PC-9 (cell line): ENCODE measurements around the gene SRSF4. TPM values are rescaled to one million over a fixed set of nuclear protein-coding genes. Genes with fewer than 3 reads are reported as not detected.

Experiments
- BruUV-seq: library from RNA; stranded (reverse); fragments of 400-500 nt; replicated peaks from 2 replicates; lab custom pipeline; 2021; lab: Mats Ljungman, UMichigan
- CTCF ChIA-PET: fragments of 300-600 bp; sonication (Branson Sonifier 250); formaldehyde crosslinking; loops from one replicate; lab custom pipeline; 2022; ENCODE audit warnings: antibody characterized with exemption; lab: Charles Lee
- POLR2A ChIA-PET: fragments of 300-600 bp; sonication (Branson Sonifier 250); formaldehyde crosslinking; loops from one replicate; lab custom pipeline; 2022; ENCODE audit warnings: antibody characterized with exemption; ENCODE audit not compliant: unreplicated experiment; lab: Charles Lee
- DNase-seq, 2 experiments: peaks; one replicate each; pipeline versions ENCODE4 v3.0.0 to v3.0.0-alpha.2; 2015 to 2022; ENCODE audit warnings: mixed read lengths in 1 of 2
- H2AFZ ChIP-seq: fragments of 200-600 bp; sonication (generic); 2 replicates; pipeline ENCODE4 v1.8.1; 2017; ENCODE audit warnings: antibody characterized with exemption
- H3F3A ChIP-seq: fragments of 200-600 bp; sonication (generic); 2 replicates; pipeline ENCODE4 v1.8.1; 2017; ENCODE audit warnings: antibody characterized with exemption, mild to moderate bottlenecking, low read depth; ENCODE audit not compliant: insufficient read depth
- H3K27ac ChIP-seq: fragments of 200-600 bp; sonication (generic); 2 replicates; pipeline ENCODE4 v1.6.1; 2016; ENCODE audit warnings: mixed run types
- H3K27me3 ChIP-seq: fragments of 200-600 bp; sonication (generic); 2 replicates; pipeline ENCODE4 v1.6.1; 2016; ENCODE audit warnings: low read depth, mixed run types; ENCODE audit not compliant: insufficient read depth
- H3K36me3 ChIP-seq: fragments of 200-600 bp; sonication (generic); 2 replicates; pipeline ENCODE4 v1.6.1; 2016; ENCODE audit warnings: low read depth, mixed run types
- H3K4me1 ChIP-seq: fragments of 200-600 bp; sonication (generic); replicated peaks from 2 replicates; pipeline ENCODE4 v1.6.1; 2016; ENCODE audit warnings: mixed run types; ENCODE audit not compliant: insufficient read depth
- H3K4me2 ChIP-seq: fragments of 200-600 bp; sonication (generic); 2 replicates; pipeline ENCODE4 v1.6.1; 2017; ENCODE audit warnings: mixed run types
- H3K4me3 ChIP-seq: fragments of 200-600 bp; sonication (generic); 2 replicates; pipeline ENCODE4 v1.6.1; 2016; ENCODE audit warnings: mixed run types
- H3K79me2 ChIP-seq: fragments of 200-600 bp; sonication (generic); 2 replicates; pipeline ENCODE4 v1.6.1; 2017; ENCODE audit warnings: low read depth, mixed run types
- H3K9me2 ChIP-seq: fragments of 200-600 bp; sonication (generic); 2 replicates; pipeline ENCODE4 v1.8.1; 2017; ENCODE audit warnings: mild to moderate bottlenecking; ENCODE audit not compliant: insufficient read depth
- H3K9me3 ChIP-seq: fragments of 200-600 bp; sonication (generic); 2 replicates; pipeline ENCODE4 v1.8.1; 2016; ENCODE audit warnings: low read depth; ENCODE audit not compliant: insufficient read depth
- H4K20me1 ChIP-seq: fragments of 200-600 bp; sonication (generic); 2 replicates; pipeline ENCODE4 v1.8.1; 2017; ENCODE audit not compliant: insufficient read depth
- EZH2 ChIP-seq: fragments of 200-600 bp; sonication (generic); IDR thresholded peaks from 2 replicates; pipeline ENCODE4 v1.8.0; 2017; ENCODE audit warnings: antibody characterized with exemption, low read depth
- intact Hi-C: fragments of 100-400 bp; cut with micrococcal nuclease; formaldehyde crosslinking; loops from one replicate; pipeline ENCODE4 v1.10.0; 2022; ENCODE audit not compliant: unreplicated experiment
- total RNA-seq: library from RNA; stranded (reverse); gene quantifications from 2 replicates; pipeline ENCODE4 v1.2.3, GENCODE V29; 2021
- TF ChIP-seq, protein P1 (sequence below): fragments of 200-600 bp; sonication (generic); conservative IDR thresholded peaks from 2 replicates; pipeline ENCODE4 v1.6.1; 2017; ENCODE audit warnings: mixed run types, antibody characterized with exemption, mild to moderate bottlenecking, moderate library complexity

Gene SRSF4
- total RNA-seq, 1 experiment from 2014 or later: 87.6 TPM

DNA sequence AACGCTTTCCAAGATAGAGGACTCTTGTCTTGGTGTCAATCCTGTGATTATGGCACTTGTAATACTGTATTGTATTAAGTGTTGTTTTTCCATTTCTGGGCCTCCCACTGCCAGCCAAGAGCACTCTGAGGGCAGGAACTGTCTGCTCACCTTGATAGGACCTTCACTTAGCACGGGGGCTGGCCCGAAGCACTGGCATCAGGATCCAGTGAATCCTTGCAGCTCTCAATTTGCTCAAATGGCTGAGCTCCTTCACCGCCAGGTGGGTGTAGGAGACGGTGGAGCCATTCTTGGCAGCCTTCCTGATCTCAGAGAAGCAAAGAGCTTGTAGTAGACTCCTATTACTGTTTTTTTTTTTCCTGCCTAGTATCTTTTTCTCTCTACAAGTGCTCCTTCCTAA, 31.4 kb upstream of the SRSF4 start:
- no peak overlapping the region for H3K27ac ChIP-seq
- no peaks in the 10 kb centered on the region for H3K9me3 ChIP-seq
- no TSS peak for BruUV-seq
- H3K4me1 ChIP-seq: no peaks in the 10 kb centered on the region
- no peaks in the 10 kb centered on the region for H3K9me2 ChIP-seq
- POLR2A ChIA-PET: no interaction called here
- no peak for TF ChIP-seq EZH2
- TF ChIP-seq, protein P1, sequence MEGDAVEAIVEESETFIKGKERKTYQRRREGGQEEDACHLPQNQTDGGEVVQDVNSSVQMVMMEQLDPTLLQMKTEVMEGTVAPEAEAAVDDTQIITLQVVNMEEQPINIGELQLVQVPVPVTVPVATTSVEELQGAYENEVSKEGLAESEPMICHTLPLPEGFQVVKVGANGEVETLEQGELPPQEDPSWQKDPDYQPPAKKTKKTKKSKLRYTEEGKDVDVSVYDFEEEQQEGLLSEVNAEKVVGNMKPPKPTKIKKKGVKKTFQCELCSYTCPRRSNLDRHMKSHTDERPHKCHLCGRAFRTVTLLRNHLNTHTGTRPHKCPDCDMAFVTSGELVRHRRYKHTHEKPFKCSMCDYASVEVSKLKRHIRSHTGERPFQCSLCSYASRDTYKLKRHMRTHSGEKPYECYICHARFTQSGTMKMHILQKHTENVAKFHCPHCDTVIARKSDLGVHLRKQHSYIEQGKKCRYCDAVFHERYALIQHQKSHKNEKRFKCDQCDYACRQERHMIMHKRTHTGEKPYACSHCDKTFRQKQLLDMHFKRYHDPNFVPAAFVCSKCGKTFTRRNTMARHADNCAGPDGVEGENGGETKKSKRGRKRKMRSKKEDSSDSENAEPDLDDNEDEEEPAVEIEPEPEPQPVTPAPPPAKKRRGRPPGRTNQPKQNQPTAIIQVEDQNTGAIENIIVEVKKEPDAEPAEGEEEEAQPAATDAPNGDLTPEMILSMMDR: no peak
- H3K27me3 ChIP-seq: no peaks in the 10 kb centered on the region
- no peaks in the 10 kb centered on the region for H3K79me2 ChIP-seq
- H3K4me3 ChIP-seq: no peak overlapping the region
- CTCF ChIA-PET: no interaction called here
- H2AFZ ChIP-seq: no peak overlapping the region
- no peaks in the 10 kb centered on the region for H3F3A ChIP-seq
- intact Hi-C loops: no loop called here
- H3K4me2 ChIP-seq: no peak overlapping the region
- DNase-seq: no peak
- no peaks in the 10 kb centered on the region for H4K20me1 ChIP-seq
- H3K36me3 ChIP-seq: no peaks in the 10 kb centered on the region

DNA sequence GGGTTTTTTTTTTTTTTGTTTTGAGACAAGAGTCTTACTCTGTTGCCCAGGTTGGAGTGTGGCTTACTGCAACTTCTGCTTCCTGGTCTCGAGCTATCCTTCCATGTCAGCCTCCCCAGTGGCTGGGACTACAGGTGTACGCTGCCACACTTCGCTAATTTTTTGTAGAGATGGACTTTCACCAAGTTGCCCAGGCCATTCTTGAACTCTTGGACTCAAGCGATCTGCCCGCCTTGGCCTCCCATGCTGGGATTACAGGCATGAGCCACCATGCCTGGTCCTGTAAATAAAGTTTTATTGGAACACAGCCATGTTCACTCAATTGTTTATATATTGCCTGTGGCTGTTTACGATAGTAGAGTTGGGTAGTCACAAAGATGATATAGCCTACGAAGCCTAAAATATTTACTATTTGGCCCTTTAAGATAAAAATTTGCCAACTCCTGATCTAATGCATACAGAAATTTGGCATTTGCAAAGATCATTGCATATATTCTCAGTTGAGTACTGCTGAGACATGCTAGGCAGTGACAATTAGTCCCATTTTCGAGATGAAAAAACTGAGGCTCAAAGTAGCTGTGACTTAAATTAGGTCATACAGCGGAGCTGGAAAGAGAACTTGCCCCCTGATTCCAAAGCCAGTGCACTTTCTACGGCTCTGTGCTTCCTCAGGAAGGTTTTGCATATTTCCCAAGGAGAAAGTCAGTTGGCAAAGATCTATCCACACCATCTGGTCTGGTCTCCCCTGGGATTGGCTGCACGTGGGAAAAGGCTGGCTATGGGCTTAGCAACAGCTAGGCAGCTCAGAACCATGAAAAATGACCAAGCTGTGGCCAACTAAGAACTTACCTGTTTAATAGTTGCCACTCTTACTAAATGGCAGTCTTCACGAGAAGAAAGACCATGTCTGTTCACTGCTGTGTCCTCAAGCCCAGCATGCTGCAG, 29.7 kb upstream of the SRSF4 start:
- no peaks in the 10 kb centered on the region for H3K36me3 ChIP-seq
- H4K20me1 ChIP-seq: no peaks in the 10 kb centered on the region
- H2AFZ ChIP-seq: no peak overlapping the region
- BruUV-seq: no TSS peak
- TF ChIP-seq EZH2: no peak
- TF ChIP-seq, protein P1: no peak
- ChIA-PET CTCF (interaction anchor here (0.7 kb wide), 1 partner anchor 373 kb away, joined by 8 read pairs; no protein-coding TSS in a partner anchor), POLR2A (no interaction called here)
- no peak overlapping the region for H3K27ac ChIP-seq
- H3K9me2 ChIP-seq: no peaks in the 10 kb centered on the region
- no peaks in the 10 kb centered on the region for H3F3A ChIP-seq
- H3K9me3 ChIP-seq: no peaks in the 10 kb centered on the region
- no peaks in the 10 kb centered on the region for H3K27me3 ChIP-seq
- H3K79me2 ChIP-seq: no peaks in the 10 kb centered on the region
- H3K4me2 ChIP-seq: no peak overlapping the region
- DNase-seq: no peak
- intact Hi-C loops: no loop called here
- no peaks in the 10 kb centered on the region for H3K4me1 ChIP-seq
- H3K4me3 ChIP-seq: no peak overlapping the region

DNA sequence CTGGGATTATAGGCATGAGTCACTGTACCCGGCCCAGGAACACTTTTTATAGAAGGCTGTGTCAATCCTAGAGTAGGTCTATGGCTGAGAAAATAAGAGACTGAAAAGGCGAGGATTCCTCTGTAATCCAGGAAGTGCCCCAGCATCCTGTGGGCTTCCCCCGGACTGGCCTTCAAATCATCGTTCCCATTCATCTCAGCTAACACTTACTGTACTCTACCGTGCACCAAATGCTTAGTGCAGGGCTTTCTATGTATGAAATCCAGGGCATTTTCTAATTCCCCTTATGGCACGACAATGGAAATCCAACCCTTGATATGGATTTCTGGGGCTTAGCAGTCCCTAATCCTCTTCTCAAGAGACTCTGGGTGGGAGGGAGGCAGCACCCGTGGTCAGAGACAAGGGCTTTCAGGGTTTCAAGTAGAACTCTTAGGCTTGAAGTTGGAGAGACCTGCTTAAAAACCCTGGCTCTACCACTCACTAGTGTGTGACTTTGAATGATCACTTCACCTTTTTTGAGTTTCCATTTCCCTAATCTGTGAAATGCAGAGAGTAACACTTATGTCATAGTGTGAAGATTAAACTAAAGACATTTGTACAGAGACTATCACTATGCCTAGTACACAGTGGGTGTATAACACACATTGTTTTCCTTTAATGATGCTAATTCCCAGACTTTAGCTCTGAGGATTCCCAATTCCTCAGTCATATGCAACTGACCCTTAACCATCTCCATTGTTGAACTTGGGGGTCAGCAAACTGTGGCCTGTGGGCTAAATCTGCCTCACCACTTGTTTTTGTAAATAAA, 28.8 kb upstream of the SRSF4 start:
- no TSS peak for BruUV-seq
- Histone ChIP-seq H3K4me2 (no peak overlapping the region), H3K9me3 (no peaks in the 10 kb centered on the region), H2AFZ (no peak overlapping the region), H3F3A (no peaks in the 10 kb centered on the region), H3K4me3 (no peak overlapping the region), H3K27me3 (no peaks in the 10 kb centered on the region), H3K27ac (no peak overlapping the region), H3K36me3 (no peaks in the 10 kb centered on the region), H3K79me2 (no peaks in the 10 kb centered on the region), H3K9me2 (no peaks in the 10 kb centered on the region), H3K4me1 (no peaks in the 10 kb centered on the region), H4K20me1 (no peaks in the 10 kb centered on the region)
- no peak for DNase-seq
- TF ChIP-seq, protein P1: no peak
- no peak for TF ChIP-seq EZH2
- intact Hi-C loops: no loop called here
- CTCF ChIA-PET: interaction anchor here (0.7 kb wide), 1 partner anchor 373 kb away, joined by 8 read pairs; no protein-coding TSS in a partner anchor
- POLR2A ChIA-PET: no interaction called here
